Measurements from ENCODE around the gene UNC5B.
A peak's percentile ranks its signal among the peaks of the same experiment; 100 is the strongest.
"Not testable (repeated sequence)": the region's sequence is repeated elsewhere in the genome, so short reads cannot be mapped to it uniquely, and the experiment has no call there.

UNC5B gene

GRCh38 chr10:71262027-71262426 is 49.7 kb downstream of the UNC5B start:
- H3K4me3 ChIP-seq (ENCODE audit: low read depth, low read length): no peak overlapping the region
- DNase-seq (ENCODE audit: low read depth): no peak

GRCh38 chr10:71262817-71263216 is 50.4 kb downstream of the UNC5B start:
- no peak overlapping the region for H3K4me3 ChIP-seq (ENCODE audit: low read depth, low read length)
- no peak for DNase-seq (ENCODE audit: low read depth)

GRCh38 chr10:71263376-71263775 is 51.0 kb downstream of the UNC5B start:
- H3K4me3 ChIP-seq (ENCODE audit: low read depth, low read length): no peak overlapping the region
- DNase-seq (ENCODE audit: low read depth): no peak

GRCh38 chr10:71264345-71265200 is 52.2 kb downstream of the UNC5B start:
- DNase-seq (ENCODE audit: low read depth): no peak
- H3K4me3 ChIP-seq (ENCODE audit: low read depth, low read length): no peak overlapping the region

GRCh38 chr10:71265201-71265575 is 52.8 kb downstream of the UNC5B start:
- no peak overlapping the region for H3K4me3 ChIP-seq (ENCODE audit: low read depth, low read length)
- no peak for DNase-seq (ENCODE audit: low read depth)

GRCh38 chr10:71265618-71266146 is 53.3 kb downstream of the UNC5B start:
- no peak for DNase-seq (ENCODE audit: low read depth)

GRCh38 chr10:71266147-71266917 is 54.0 kb downstream of the UNC5B start:
- peak; percentile 92 for DNase-seq (ENCODE audit: low read depth)
- H3K4me3 ChIP-seq (ENCODE audit: low read depth, low read length): no peak overlapping the region

More at GRCh38 chr10:71265618-71266146, 53.3 kb downstream of the UNC5B start:
- H3K4me3 ChIP-seq (ENCODE audit: low read depth, low read length): no peak overlapping the region

- DNase-seq (ENCODE audit: low read depth): no peak
- H3K4me3 ChIP-seq (ENCODE audit: low read depth, low read length): no peak overlapping the region
Observed at GRCh38 chr10:71266918-71267442, 54.6 kb downstream of the UNC5B start.

GRCh38 chr10:71267508-71268240 is 55.3 kb downstream of the UNC5B start:
- H3K4me3 ChIP-seq (ENCODE audit: low read depth, low read length): no peak overlapping the region
- DNase-seq (ENCODE audit: low read depth): no peak

- no peak overlapping the region for H3K4me3 ChIP-seq (ENCODE audit: low read depth, low read length)
- DNase-seq (ENCODE audit: low read depth): no peak
Observed at GRCh38 chr10:71268247-71268691, 55.9 kb downstream of the UNC5B start.

GRCh38 chr10:71268758-71269157 is 56.4 kb downstream of the UNC5B start:
- DNase-seq (ENCODE audit: low read depth): no peak
- H3K4me3 ChIP-seq (ENCODE audit: low read depth, low read length): no peak overlapping the region

- no peak for DNase-seq (ENCODE audit: low read depth)
- no peak overlapping the region for H3K4me3 ChIP-seq (ENCODE audit: low read depth, low read length)
Observed at GRCh38 chr10:71269301-71270288, 57.2 kb downstream of the UNC5B start.

- peak; percentile 42 for DNase-seq (ENCODE audit: low read depth)
- no peak overlapping the region for H3K4me3 ChIP-seq (ENCODE audit: low read depth, low read length)
Observed at GRCh38 chr10:71270301-71271220, 58.2 kb downstream of the UNC5B start.

- DNase-seq (ENCODE audit: low read depth): no peak
- no peak overlapping the region for H3K4me3 ChIP-seq (ENCODE audit: low read depth, low read length)
Observed at GRCh38 chr10:71271662-71272055, 59.3 kb downstream of the UNC5B start.

GRCh38 chr10:71272056-71272771 is 59.8 kb downstream of the UNC5B start:
- no peak overlapping the region for H3K4me3 ChIP-seq (ENCODE audit: low read depth, low read length)
- no peak for DNase-seq (ENCODE audit: low read depth)

GRCh38 chr10:71272974-71273373 is 60.6 kb downstream of the UNC5B start:
- H3K4me3 ChIP-seq (ENCODE audit: low read depth, low read length); DNase-seq (ENCODE audit: low read depth): not testable (repeated sequence)

- no peak overlapping the region for H3K4me3 ChIP-seq (ENCODE audit: low read depth, low read length)
- no peak for DNase-seq (ENCODE audit: low read depth)
Observed at GRCh38 chr10:71273506-71273905, 61.1 kb downstream of the UNC5B start.
